CD4-positive, alpha-beta memory T cell (primary cell): ENCODE measurements around the gene SCG3. TPM values are rescaled to one million over a fixed set of nuclear protein-coding genes. Genes with fewer than 3 reads are reported as not detected.

Experiments
- CTCF ChIA-PET: fragments of 350-600 bp; sonication (Branson Sonifier 250); formaldehyde crosslinking; loops from one replicate; lab custom pipeline; 2021; ENCODE audit warnings: inconsistent platforms; ENCODE audit not compliant: partially characterized antibody; lab: Charles Lee
- POLR2A ChIA-PET: fragments of 350-600 bp; sonication (Branson Sonifier 250); formaldehyde crosslinking; loops from one replicate; lab custom pipeline; 2021; ENCODE audit not compliant: partially characterized antibody; lab: Charles Lee
- DNase-seq, 5 donors: peaks; one replicate each; pipeline versions ENCODE4 v3.0.0 to v3.0.0-alpha.2; 2020 to 2022; ENCODE audit warnings: mixed read lengths in 1 of 5
- H3K27ac ChIP-seq: one replicate; pipeline ENCODE4 v1.7.0; 2013; ENCODE audit warnings: low read depth, low read length
- H3K27me3 ChIP-seq: 2 replicates; pipeline ENCODE4 v1.7.0; 2013; ENCODE audit warnings: mild to moderate bottlenecking, low read length, moderate library complexity; ENCODE audit not compliant: insufficient read depth
- H3K36me3 ChIP-seq: 2 replicates; pipeline ENCODE4 v1.7.0; 2013; ENCODE audit warnings: mild to moderate bottlenecking, low read length, moderate library complexity; ENCODE audit not compliant: insufficient read depth
- H3K4me1 ChIP-seq: 2 replicates; pipeline ENCODE4 v1.7.0; 2013; ENCODE audit warnings: mild to moderate bottlenecking, low read length, moderate library complexity; ENCODE audit not compliant: insufficient read depth
- H3K4me3 ChIP-seq, 2 donors: one replicate each; pipeline ENCODE4 v1.7.0; 2013; ENCODE audit warnings: low read length in 2 of 2, mild to moderate bottlenecking in 1 of 2
- H3K9me3 ChIP-seq, 2 donors: one replicate each; pipeline ENCODE4 v1.7.0; 2013; ENCODE audit warnings: low read length in 2 of 2, control low read depth in 1 of 2; ENCODE audit not compliant: control insufficient read depth in 1 of 2
- H3K27ac Mint-ChIP-seq, 7 donors: one replicate each; pipeline ENCODE4 v1.8.0; 2020 to 2021; ENCODE audit warnings: mixed read lengths in 7 of 7, mild to moderate bottlenecking in 6 of 7, inconsistent platforms in 3 of 7, moderate library complexity in 3 of 7
- H3K27me3 Mint-ChIP-seq, 2 donors: one replicate each; pipeline ENCODE4 v1.8.0; 2020 to 2021; ENCODE audit warnings: mixed read lengths in 2 of 2
- H3K36me3 Mint-ChIP-seq, 2 donors: one replicate each; pipeline ENCODE4 v1.8.0; 2020 to 2021; ENCODE audit warnings: mixed read lengths in 2 of 2, inconsistent platforms in 1 of 2, mild to moderate bottlenecking in 1 of 2
- H3K4me1 Mint-ChIP-seq, 4 donors: one replicate each; pipeline ENCODE4 v1.8.0; 2020 to 2021; ENCODE audit warnings: mixed read lengths in 4 of 4, mild to moderate bottlenecking in 1 of 4
- H3K4me3 Mint-ChIP-seq, 8 donors: one replicate each; pipeline ENCODE4 v1.8.0; 2020 to 2021; ENCODE audit warnings: mixed read lengths in 8 of 8, mild to moderate bottlenecking in 7 of 8, moderate library complexity in 6 of 8, inconsistent platforms in 3 of 8
- H3K9me3 Mint-ChIP-seq, 8 donors: one replicate each; pipeline ENCODE4 v1.8.0; 2020 to 2021; ENCODE audit warnings: mixed read lengths in 8 of 8, mild to moderate bottlenecking in 5 of 8, inconsistent platforms in 3 of 8, moderate library complexity in 1 of 8
- intact Hi-C: fragments of 100-400 bp; cut with micrococcal nuclease; formaldehyde crosslinking; loops from one replicate; pipeline ENCODE4 v1.15.1; 2023
- polyA plus RNA-seq, 2 donors: library from polyadenylated mRNA; unstranded; fragments of 300-500 nt; fragmentation: Illumina TruSeq; gene quantifications; one replicate each; pipeline ENCODE4 v1.2.3, GENCODE V29; 2021
- total RNA-seq, 2 experiments: library from RNA; stranded (reverse); gene quantifications; one replicate each; pipeline ENCODE4 v1.2.3, GENCODE V29; 2021

Gene SCG3
- total and polyA plus RNA-seq, 4 experiments from 2014 or later, result not detected

DNA sequence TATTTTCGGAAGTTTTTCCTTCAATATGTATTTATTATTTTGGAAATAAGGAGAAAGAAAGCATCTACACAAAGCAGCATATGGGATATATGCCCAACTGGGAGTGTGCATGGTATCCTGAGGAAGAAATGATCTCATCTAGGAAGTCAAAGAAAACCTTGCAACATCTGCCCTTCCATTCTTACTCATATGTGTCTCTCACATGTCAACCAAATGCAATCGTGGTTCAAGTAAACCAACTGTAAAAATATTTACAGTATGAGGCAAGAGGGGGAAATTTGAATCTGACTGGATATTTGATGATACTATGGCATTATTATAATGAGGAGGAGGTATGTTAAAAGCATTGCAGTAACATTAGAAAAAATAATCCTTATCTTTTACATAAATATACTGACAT, 3.2 kb upstream of the SCG3 start:
- ChIA-PET CTCF (no interaction called here), POLR2A (no interaction called here)
- H3K27me3 Mint-ChIP-seq, result peaks cover 20 to 29% of the 10 kb centered on the region in 2 donors
- Histone ChIP-seq H3K27me3 (peaks cover 7% of the 10 kb centered on the region), H3K27ac (no peak overlapping the region), H3K9me3 (no peaks in the 10 kb centered on the region), H3K4me1 (no peaks in the 10 kb centered on the region), H3K4me3 (no peak overlapping the region), H3K36me3 (no peaks in the 10 kb centered on the region)
- H3K4me3 Mint-ChIP-seq, result no peak overlapping the region
- peaks cover 0 to 7% (median 4%) of the 10 kb centered on the region in 8 donors for H3K9me3 Mint-ChIP-seq
- intact Hi-C loops, result no loop called here
- no peaks in the 10 kb centered on the region for H3K36me3 Mint-ChIP-seq
- no peak overlapping the region for H3K27ac Mint-ChIP-seq
- no peak for DNase-seq
- H3K4me1 Mint-ChIP-seq, result peaks cover 0 to 9% (median under 1%) of the 10 kb centered on the region in 4 donors

DNA sequence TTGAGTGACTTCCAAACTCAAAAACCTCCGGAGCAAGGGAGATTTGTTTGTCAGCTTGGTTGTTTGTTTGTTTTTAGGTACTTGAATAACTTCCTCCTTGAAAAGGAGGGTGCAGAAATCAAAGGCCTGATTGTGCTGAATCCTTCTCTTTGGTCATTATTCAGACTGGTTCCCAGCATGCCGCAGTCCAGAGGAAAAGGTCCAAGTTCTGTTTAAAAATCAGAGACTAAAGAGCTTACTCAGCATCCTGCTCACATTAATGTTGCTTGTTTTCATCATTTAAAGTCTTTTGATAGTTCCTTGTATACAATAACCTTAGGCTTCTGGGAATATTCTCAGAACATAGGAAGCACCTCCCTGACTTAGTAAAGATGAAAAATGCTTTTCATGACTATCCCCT, 982 bp upstream of the SCG3 start:
- CTCF ChIA-PET, result interaction anchor here (0.8 to 2.8 kb wide), 2 partner anchors 31 to 96 kb away, joined by 3 to 10 read pairs; no protein-coding TSS in a partner anchor
- Mint-ChIP-seq H3K4me1 (peaks cover 0 to 9% (median under 1%) of the 10 kb centered on the region in 4 donors), H3K9me3 (peaks cover 0 to 8% (median 5%) of the 10 kb centered on the region in 8 donors), H3K27me3 (peaks cover 29 to 40% of the 10 kb centered on the region in 2 donors), H3K4me3 (no peak overlapping the region), H3K27ac (no peak overlapping the region), H3K36me3 (no peaks in the 10 kb centered on the region)
- intact Hi-C loops, result no loop called here
- POLR2A ChIA-PET, result no interaction called here
- no peak for DNase-seq
- Histone ChIP-seq H3K27ac (no peak overlapping the region), H3K4me1 (no peaks in the 10 kb centered on the region), H3K4me3 (no peak overlapping the region), H3K27me3 (peaks cover 11% of the 10 kb centered on the region), H3K36me3 (no peaks in the 10 kb centered on the region), H3K9me3 (no peaks in the 10 kb centered on the region)

DNA sequence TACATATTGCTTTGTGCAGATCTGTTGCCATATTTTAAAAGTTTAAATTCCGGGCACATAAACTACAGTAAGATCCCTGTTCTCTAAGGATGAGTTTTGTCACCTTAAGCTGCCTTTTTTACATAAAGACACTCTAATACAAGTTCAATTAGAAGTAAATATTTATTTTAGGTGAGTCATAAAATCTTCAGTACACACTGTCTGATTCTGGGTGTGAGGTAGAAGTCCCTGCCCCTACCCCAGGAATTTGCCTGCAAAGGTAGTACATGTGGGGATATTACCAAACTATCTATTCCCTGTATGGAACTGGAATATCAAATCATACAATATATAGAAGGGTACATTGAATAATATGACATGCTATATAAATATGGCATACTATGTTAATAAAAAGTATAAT, 6.3 kb downstream of the SCG3 start:
- no peak overlapping the region for H3K27ac Mint-ChIP-seq
- POLR2A ChIA-PET, result no interaction called here
- H3K9me3 Mint-ChIP-seq, result peaks cover 0 to 3% (median 0%) of the 10 kb centered on the region in 8 donors
- Histone ChIP-seq H3K27ac (no peak overlapping the region), H3K4me3 (no peak overlapping the region), H3K36me3 (no peaks in the 10 kb centered on the region), H3K9me3 (no peaks in the 10 kb centered on the region), H3K4me1 (peaks cover 9% of the 10 kb centered on the region), H3K27me3 (peaks cover 4% of the 10 kb centered on the region)
- intact Hi-C loops, result no loop called here
- H3K4me1 Mint-ChIP-seq, result peaks cover 9 to 18% (median 12%) of the 10 kb centered on the region in 4 donors
- CTCF ChIA-PET, result no interaction called here
- H3K4me3 Mint-ChIP-seq, result no peak overlapping the region
- H3K36me3 Mint-ChIP-seq, result peaks cover 0 to 3% of the 10 kb centered on the region in 2 donors
- DNase-seq, result no peak
- peaks cover 27 to 30% of the 10 kb centered on the region in 2 donors for H3K27me3 Mint-ChIP-seq

DNA sequence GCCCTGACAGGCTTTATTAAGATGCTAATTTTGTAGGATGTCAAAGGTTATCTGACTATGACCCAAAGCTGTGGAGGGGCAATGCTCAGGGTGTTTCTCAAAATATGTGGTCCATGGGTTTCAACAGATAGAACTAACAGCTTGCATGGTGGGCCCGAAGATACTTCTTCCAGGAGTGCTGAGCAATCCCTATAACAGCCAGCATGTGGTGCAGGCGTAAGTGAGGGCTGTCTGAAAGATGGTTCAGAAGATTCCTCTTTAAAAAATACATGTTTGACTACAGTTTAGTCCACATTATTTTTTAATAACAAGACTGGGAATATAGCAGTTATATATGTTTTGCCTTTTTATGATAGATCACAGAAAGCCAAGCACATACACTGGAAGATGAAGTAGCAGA, 7.6 kb downstream of the SCG3 start:
- H3K9me3 Mint-ChIP-seq, result peaks cover 0 to 2% (median 0%) of the 10 kb centered on the region in 8 donors
- CTCF ChIA-PET, result interaction anchor here (1.5 to 1.9 kb wide), 3 partner anchors 18 to 88 kb away, joined by 5 to 8 read pairs (median 5); no protein-coding TSS in a partner anchor
- Histone ChIP-seq H3K27ac (no peak overlapping the region), H3K9me3 (no peaks in the 10 kb centered on the region), H3K4me1 (peaks cover 13% of the 10 kb centered on the region), H3K4me3 (no peak overlapping the region), H3K36me3 (no peaks in the 10 kb centered on the region), H3K27me3 (peaks cover under 1% of the 10 kb centered on the region)
- H3K36me3 Mint-ChIP-seq, result peaks cover 0 to 3% of the 10 kb centered on the region in 2 donors
- peaks cover 22% of the 10 kb centered on the region in 2 donors for H3K27me3 Mint-ChIP-seq
- no peak overlapping the region for H3K4me3 Mint-ChIP-seq
- intact Hi-C loops, result no loop called here
- no peak overlapping the region for H3K27ac Mint-ChIP-seq
- POLR2A ChIA-PET, result no interaction called here
- peaks cover 13 to 28% (median 17%) of the 10 kb centered on the region in 4 donors for H3K4me1 Mint-ChIP-seq
- DNase-seq, result no peak

DNA sequence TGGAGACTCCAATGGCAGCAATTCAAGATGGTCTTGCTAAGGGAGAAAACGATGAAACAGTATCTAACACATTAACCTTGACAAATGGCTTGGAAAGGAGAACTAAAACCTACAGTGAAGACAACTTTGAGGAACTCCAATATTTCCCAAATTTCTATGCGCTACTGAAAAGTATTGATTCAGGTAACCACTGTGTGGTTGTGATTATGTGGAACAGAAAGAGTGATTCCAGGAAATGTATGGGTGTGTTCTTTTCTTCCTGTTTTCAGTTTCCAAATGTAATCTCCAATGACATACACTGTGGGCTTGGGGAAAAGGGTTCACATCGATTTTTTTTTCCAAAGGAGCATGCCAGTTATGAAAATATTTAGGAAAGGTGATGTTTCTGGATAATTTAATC, 10.9 kb downstream of the SCG3 start:
- Histone ChIP-seq H3K36me3 (no peaks in the 10 kb centered on the region), H3K9me3 (no peaks in the 10 kb centered on the region), H3K4me1 (peaks cover 13% of the 10 kb centered on the region), H3K27me3 (no peaks in the 10 kb centered on the region), H3K4me3 (no peak overlapping the region), H3K27ac (no peak overlapping the region)
- Mint-ChIP-seq H3K36me3 (peaks cover 0 to 3% of the 10 kb centered on the region in 2 donors), H3K4me1 (peaks cover 13 to 28% (median 17%) of the 10 kb centered on the region in 4 donors), H3K9me3 (no peaks in the 10 kb centered on the region), H3K27ac (no peak overlapping the region), H3K27me3 (peaks cover 2 to 9% of the 10 kb centered on the region in 2 donors), H3K4me3 (peak overlapping the region in 4 of 8 donors; percentile 5 to 40 (median 21))
- ChIA-PET CTCF (interaction anchor here (2.3 kb wide), 1 partner anchor 84 kb away, joined by 6 read pairs; no protein-coding TSS in a partner anchor), POLR2A (no interaction called here)
- intact Hi-C loops, result no loop called here
- no peak for DNase-seq

- DNase-seq, result no peak
- Histone ChIP-seq H3K4me1 (peaks cover 13% of the 10 kb centered on the region), H3K27me3 (peaks cover 8% of the 10 kb centered on the region), H3K27ac (no peak overlapping the region), H3K36me3 (no peaks in the 10 kb centered on the region), H3K9me3 (no peaks in the 10 kb centered on the region), H3K4me3 (no peak overlapping the region)
- intact Hi-C loops, result no loop called here
- no peak overlapping the region for H3K27ac Mint-ChIP-seq
- H3K4me1 Mint-ChIP-seq, result peaks cover 11 to 20% (median 14%) of the 10 kb centered on the region in 4 donors
- POLR2A ChIA-PET, result no interaction called here
- H3K9me3 Mint-ChIP-seq, result peaks cover 0 to 2% (median 0%) of the 10 kb centered on the region in 8 donors
- H3K27me3 Mint-ChIP-seq, result peaks cover 9 to 13% of the 10 kb centered on the region in 2 donors
- H3K36me3 Mint-ChIP-seq, result no peaks in the 10 kb centered on the region
- no peak overlapping the region for H3K4me3 Mint-ChIP-seq
- CTCF ChIA-PET, result no interaction called here
Measured at GRCh38 chr15:51696566-51696965, 15.3 kb downstream of the SCG3 start.

- peaks cover 7% of the 10 kb centered on the region for H3K4me1 ChIP-seq
- H3K27me3 Mint-ChIP-seq, result peaks cover 9 to 15% of the 10 kb centered on the region in 2 donors
- ChIA-PET POLR2A (no interaction called here), CTCF (interaction anchor here (2.2 kb wide), 1 partner anchor 80 kb away, joined by 7 read pairs; no protein-coding TSS in a partner anchor)
- H3K36me3 ChIP-seq, result no peaks in the 10 kb centered on the region
- DNase-seq, result no peak
- intact Hi-C loops, result no loop called here
- peaks cover 0 to 2% (median 0%) of the 10 kb centered on the region in 8 donors for H3K9me3 Mint-ChIP-seq
- H3K4me1 Mint-ChIP-seq, result peaks cover 7 to 14% (median 9%) of the 10 kb centered on the region in 4 donors
- no peaks in the 10 kb centered on the region for H3K36me3 Mint-ChIP-seq
- H3K9me3 ChIP-seq, result no peaks in the 10 kb centered on the region
- no peak overlapping the region for H3K27ac ChIP-seq
- H3K27me3 ChIP-seq, result peaks cover 8% of the 10 kb centered on the region
- no peak overlapping the region for H3K4me3 ChIP-seq
- H3K27ac Mint-ChIP-seq, result no peak overlapping the region
- no peak overlapping the region for H3K4me3 Mint-ChIP-seq
Measured at GRCh38 chr15:51697163-51697562, 15.9 kb downstream of the SCG3 start.
